PC-9 (cell line): ENCODE measurements around the gene ETS1. TPM values are rescaled to one million over a fixed set of nuclear protein-coding genes. Genes with fewer than 3 reads are reported as not detected.

Experiments
- BruUV-seq: library from RNA; stranded (reverse); fragments of 400-500 nt; replicated peaks from 2 replicates; lab custom pipeline; 2021; lab: Mats Ljungman, UMichigan
- CTCF ChIA-PET: fragments of 300-600 bp; sonication (Branson Sonifier 250); formaldehyde crosslinking; loops from one replicate; lab custom pipeline; 2022; ENCODE audit warnings: antibody characterized with exemption; lab: Charles Lee
- POLR2A ChIA-PET: fragments of 300-600 bp; sonication (Branson Sonifier 250); formaldehyde crosslinking; loops from one replicate; lab custom pipeline; 2022; ENCODE audit warnings: antibody characterized with exemption; ENCODE audit not compliant: unreplicated experiment; lab: Charles Lee
- DNase-seq, 2 experiments: peaks; one replicate each; pipeline versions ENCODE4 v3.0.0 to v3.0.0-alpha.2; 2015 to 2022; ENCODE audit warnings: mixed read lengths in 1 of 2
- H2AFZ ChIP-seq: fragments of 200-600 bp; sonication (generic); 2 replicates; pipeline ENCODE4 v1.8.1; 2017; ENCODE audit warnings: antibody characterized with exemption
- H3F3A ChIP-seq: fragments of 200-600 bp; sonication (generic); 2 replicates; pipeline ENCODE4 v1.8.1; 2017; ENCODE audit warnings: antibody characterized with exemption, mild to moderate bottlenecking, low read depth; ENCODE audit not compliant: insufficient read depth
- H3K27ac ChIP-seq: fragments of 200-600 bp; sonication (generic); 2 replicates; pipeline ENCODE4 v1.6.1; 2016; ENCODE audit warnings: mixed run types
- H3K27me3 ChIP-seq: fragments of 200-600 bp; sonication (generic); 2 replicates; pipeline ENCODE4 v1.6.1; 2016; ENCODE audit warnings: low read depth, mixed run types; ENCODE audit not compliant: insufficient read depth
- H3K36me3 ChIP-seq: fragments of 200-600 bp; sonication (generic); 2 replicates; pipeline ENCODE4 v1.6.1; 2016; ENCODE audit warnings: low read depth, mixed run types
- H3K4me1 ChIP-seq: fragments of 200-600 bp; sonication (generic); replicated peaks from 2 replicates; pipeline ENCODE4 v1.6.1; 2016; ENCODE audit warnings: mixed run types; ENCODE audit not compliant: insufficient read depth
- H3K4me2 ChIP-seq: fragments of 200-600 bp; sonication (generic); 2 replicates; pipeline ENCODE4 v1.6.1; 2017; ENCODE audit warnings: mixed run types
- H3K4me3 ChIP-seq: fragments of 200-600 bp; sonication (generic); 2 replicates; pipeline ENCODE4 v1.6.1; 2016; ENCODE audit warnings: mixed run types
- H3K79me2 ChIP-seq: fragments of 200-600 bp; sonication (generic); 2 replicates; pipeline ENCODE4 v1.6.1; 2017; ENCODE audit warnings: low read depth, mixed run types
- H3K9me2 ChIP-seq: fragments of 200-600 bp; sonication (generic); 2 replicates; pipeline ENCODE4 v1.8.1; 2017; ENCODE audit warnings: mild to moderate bottlenecking; ENCODE audit not compliant: insufficient read depth
- H3K9me3 ChIP-seq: fragments of 200-600 bp; sonication (generic); 2 replicates; pipeline ENCODE4 v1.8.1; 2016; ENCODE audit warnings: low read depth; ENCODE audit not compliant: insufficient read depth
- H4K20me1 ChIP-seq: fragments of 200-600 bp; sonication (generic); 2 replicates; pipeline ENCODE4 v1.8.1; 2017; ENCODE audit not compliant: insufficient read depth
- CTCF ChIP-seq: fragments of 200-600 bp; sonication (generic); conservative IDR thresholded peaks from 2 replicates; pipeline ENCODE4 v1.6.1; 2017; ENCODE audit warnings: mixed run types, antibody characterized with exemption, mild to moderate bottlenecking, moderate library complexity
- EZH2 ChIP-seq: fragments of 200-600 bp; sonication (generic); IDR thresholded peaks from 2 replicates; pipeline ENCODE4 v1.8.0; 2017; ENCODE audit warnings: antibody characterized with exemption, low read depth
- intact Hi-C: fragments of 100-400 bp; cut with micrococcal nuclease; formaldehyde crosslinking; loops from one replicate; pipeline ENCODE4 v1.10.0; 2022; ENCODE audit not compliant: unreplicated experiment
- total RNA-seq: library from RNA; stranded (reverse); gene quantifications from 2 replicates; pipeline ENCODE4 v1.2.3, GENCODE V29; 2021

Gene ETS1
- total RNA-seq, 1 experiment from 2014 or later, result 23.3 TPM

- intact Hi-C loops, result loop anchor here (2.0 kb wide), 1 partner anchor 102 kb away; no protein-coding TSS in a partner anchor
- Histone ChIP-seq H3K9me3 (no peaks in the 10 kb centered on the region), H3K27me3 (no peaks in the 10 kb centered on the region), H2AFZ (no peak overlapping the region), H3K9me2 (no peaks in the 10 kb centered on the region), H3K4me1 (peaks cover 15% of the 10 kb centered on the region), H3K4me3 (no peak overlapping the region), H4K20me1 (no peaks in the 10 kb centered on the region), H3K79me2 (no peaks in the 10 kb centered on the region), H3K27ac (peak overlapping the region; percentile 36; the same call in 1 of the 2 replicates), H3K4me2 (peak overlapping the region; percentile 54), H3F3A (no peaks in the 10 kb centered on the region; the same call in 1 of the 2 replicates), H3K36me3 (no peaks in the 10 kb centered on the region)
- CTCF ChIA-PET, result interaction anchor here (0.6 kb wide), 1 partner anchor 90 kb away, joined by 5 read pairs; no protein-coding TSS in a partner anchor
- peak; percentile 28 to 62 for DNase-seq
- TF ChIP-seq EZH2 (no peak), CTCF (no peak)
- BruUV-seq, result no TSS peak
- POLR2A ChIA-PET, result interaction anchor here (0.6 to 0.7 kb wide), 2 partner anchors 282 to 390 kb away, joined by 3 to 6 read pairs; no protein-coding TSS in a partner anchor
Measured at GRCh38 chr11:128624269-128625175, 37.2 kb upstream of the ETS1 start.

- Histone ChIP-seq H3K4me3 (no peak overlapping the region), H4K20me1 (no peaks in the 10 kb centered on the region), H3K79me2 (no peaks in the 10 kb centered on the region), H3K27ac (no peak overlapping the region), H3K4me2 (no peak overlapping the region), H3K36me3 (no peaks in the 10 kb centered on the region), H3K9me2 (no peaks in the 10 kb centered on the region), H3F3A (no peaks in the 10 kb centered on the region; the same call in 1 of the 2 replicates), H3K9me3 (no peaks in the 10 kb centered on the region), H2AFZ (no peak overlapping the region), H3K27me3 (no peaks in the 10 kb centered on the region), H3K4me1 (peaks cover 13% of the 10 kb centered on the region)
- CTCF ChIA-PET, result no interaction called here
- no TSS peak for BruUV-seq
- no peak for TF ChIP-seq CTCF
- TF ChIP-seq EZH2, result no peak
- DNase-seq, result no peak
- POLR2A ChIA-PET, result no interaction called here
- intact Hi-C loops, result no loop called here
Measured at GRCh38 chr11:128623091-128623490, 35.7 kb upstream of the ETS1 start.

- TF ChIP-seq CTCF (no peak), EZH2 (no peak)
- H3K9me3 ChIP-seq, result no peaks in the 10 kb centered on the region
- no peak overlapping the region for H3K4me3 ChIP-seq
- BruUV-seq, result no TSS peak
- no peaks in the 10 kb centered on the region for H4K20me1 ChIP-seq
- POLR2A ChIA-PET, result no interaction called here
- CTCF ChIA-PET, result no interaction called here
- no peaks in the 10 kb centered on the region for H3K36me3 ChIP-seq
- no peaks in the 10 kb centered on the region for H3K9me2 ChIP-seq
- peaks cover 13% of the 10 kb centered on the region for H3K4me1 ChIP-seq
- no peak overlapping the region for H2AFZ ChIP-seq
- H3K27me3 ChIP-seq, result no peaks in the 10 kb centered on the region
- H3K4me2 ChIP-seq, result no peak overlapping the region
- H3K27ac ChIP-seq, result no peak overlapping the region
- DNase-seq, result no peak
- no peaks in the 10 kb centered on the region; the same call in 1 of the 2 replicates for H3F3A ChIP-seq
- intact Hi-C loops, result no loop called here
- no peaks in the 10 kb centered on the region for H3K79me2 ChIP-seq
Measured at GRCh38 chr11:128621601-128622501, 34.5 kb upstream of the ETS1 start.
